ENCODE measurements around the gene TMEM94.
"Not testable (repeated sequence)": the region's sequence is repeated elsewhere in the genome, so short reads cannot be mapped to it uniquely, and the experiment has no call there.

TMEM94 gene

GRCh38 chr17:75476752-75477489 is 20.5 kb downstream of the TMEM94 start:
- DNase-seq (ENCODE audit: low spot score), result no peak

- DNase-seq (ENCODE audit: low spot score), result not testable (repeated sequence)
These were observed 21.0 kb downstream of the TMEM94 start for GRCh38 chr17:75477490-75477862.

GRCh38 chr17:75478508-75478907 is 22.1 kb downstream of the TMEM94 start:
- no peak for DNase-seq (ENCODE audit: low spot score)

DNA sequence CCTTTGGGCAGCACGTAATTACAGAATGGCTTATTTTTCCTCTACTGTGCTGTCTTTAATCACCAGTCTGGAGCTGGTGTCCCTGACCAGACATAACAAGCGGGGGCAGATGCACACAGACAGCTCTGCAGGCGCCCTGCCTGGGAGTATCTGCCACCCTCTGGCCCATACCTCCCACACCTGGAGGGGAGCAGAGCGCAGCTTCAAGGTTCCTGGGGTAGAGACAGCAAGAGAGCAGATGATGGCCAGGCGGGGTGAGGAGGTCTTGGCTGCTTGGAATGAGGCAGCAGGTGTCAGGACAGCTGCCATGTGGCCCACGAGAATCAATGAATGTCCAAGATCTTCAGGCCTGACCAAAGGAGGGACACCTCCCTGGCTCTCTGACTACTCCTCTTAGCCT is 23.8 kb downstream of the TMEM94 start:
- DNase-seq (ENCODE audit: low spot score), result no peak

DNA sequence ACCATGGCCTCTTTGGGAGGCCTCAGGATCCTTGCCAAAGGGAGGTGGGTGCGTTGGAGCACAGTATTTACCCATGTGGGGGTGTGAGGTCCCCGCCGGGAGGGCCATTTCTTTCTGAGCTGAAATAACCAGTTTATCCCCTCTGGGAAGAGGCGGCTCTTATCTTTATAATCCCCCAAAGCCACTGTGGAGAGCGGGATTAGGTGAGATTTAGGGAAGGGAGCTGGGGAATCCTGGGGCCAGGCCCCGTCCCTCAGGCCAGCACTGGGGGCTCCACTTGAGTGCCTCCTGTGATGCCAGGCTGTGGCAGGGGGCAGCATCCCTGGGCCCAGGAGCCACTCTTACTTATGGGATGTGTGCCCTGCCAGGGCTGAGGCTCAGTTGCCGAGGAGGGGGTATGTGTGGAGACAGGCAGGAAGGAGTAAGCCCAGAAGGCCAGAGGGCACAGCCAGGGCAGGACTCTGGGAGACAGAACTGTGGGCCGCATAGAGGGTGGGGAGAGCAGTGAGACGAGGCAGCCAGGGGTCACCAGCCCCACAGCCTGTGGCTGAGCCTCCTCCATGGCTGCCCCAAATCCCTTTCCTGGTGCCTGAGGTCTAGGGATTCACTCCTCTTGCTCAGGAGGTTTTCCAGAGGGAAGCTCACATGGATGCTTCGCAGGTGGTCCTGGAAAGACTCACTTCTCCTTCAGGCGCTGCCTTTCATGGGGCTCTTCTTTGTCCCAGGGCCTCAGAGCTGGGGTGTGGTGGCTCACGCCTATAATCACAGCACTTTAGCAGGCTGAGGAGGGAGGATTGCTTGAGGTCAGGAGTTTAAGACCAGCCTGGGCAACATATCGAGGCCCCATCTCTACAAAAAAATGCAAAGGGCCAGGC is 25.0 kb downstream of the TMEM94 start:
- no peak for DNase-seq (ENCODE audit: low spot score)

DNA sequence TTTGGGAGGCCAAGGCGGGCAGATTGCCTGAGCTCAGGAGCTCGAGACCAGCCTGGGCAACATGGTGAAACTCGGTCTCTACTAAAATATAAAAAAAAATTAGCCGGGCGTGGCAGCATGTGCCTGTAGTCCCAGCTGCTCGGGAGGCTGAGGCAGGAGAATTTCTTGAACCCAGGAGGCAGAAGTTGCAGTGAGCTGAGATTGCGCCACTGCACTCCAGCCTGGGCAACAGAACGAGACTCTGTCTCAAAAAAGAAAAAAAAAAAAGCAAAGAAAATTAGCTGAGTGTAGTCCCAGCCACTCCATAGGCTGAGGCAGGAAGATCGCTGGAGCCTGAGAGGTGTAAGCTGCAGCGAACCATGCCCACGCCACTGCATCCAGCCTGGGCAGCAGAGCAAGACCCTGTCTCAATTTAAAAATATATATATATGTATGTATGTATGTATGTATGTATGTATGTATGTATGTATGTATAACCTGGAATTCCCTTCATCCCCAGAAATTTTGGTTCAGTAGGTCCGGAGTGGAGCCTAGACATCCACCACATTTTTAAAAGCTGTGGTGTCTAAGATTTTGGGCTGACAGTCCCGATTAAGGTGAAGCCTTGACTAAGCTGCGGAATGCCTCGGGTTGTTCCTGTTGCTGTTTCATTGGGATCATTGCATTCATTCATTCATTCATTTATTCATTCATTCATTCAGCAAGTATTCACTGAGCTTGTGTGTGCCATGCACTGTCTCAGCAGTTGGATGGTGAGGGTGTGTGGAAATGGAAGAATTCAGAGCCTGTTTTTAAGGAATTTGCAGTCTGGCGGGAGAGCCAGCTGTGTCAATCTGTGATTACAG is 25.9 kb downstream of the TMEM94 start:
- no peak for DNase-seq (ENCODE audit: low spot score)

- no peak for DNase-seq (ENCODE audit: low spot score)
These were observed 29.3 kb downstream of the TMEM94 start for GRCh38 chr17:75485688-75486087.

DNA sequence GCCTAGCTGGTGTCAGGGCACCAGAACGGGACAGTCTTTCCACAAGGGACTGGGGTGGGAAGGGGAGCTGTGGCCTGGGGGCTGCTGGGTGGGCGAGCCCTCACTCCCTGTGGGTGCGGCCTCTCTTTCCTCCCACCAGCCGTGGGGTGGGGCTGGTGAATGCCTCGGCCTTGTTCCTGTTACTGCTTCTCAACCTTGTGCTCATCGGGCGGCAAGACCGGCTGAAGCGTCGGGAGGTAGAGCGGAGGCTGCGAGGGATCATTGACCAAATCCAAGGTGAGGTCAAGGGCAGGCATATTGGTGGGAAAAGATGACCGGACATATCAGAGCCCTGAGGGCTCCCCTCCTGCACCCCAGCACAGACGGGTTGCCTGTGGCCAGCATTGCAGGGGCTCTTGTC is 29.7 kb downstream of the TMEM94 start:
- no peak for DNase-seq (ENCODE audit: low spot score)

GRCh38 chr17:75486951-75487350 is 30.5 kb downstream of the TMEM94 start:
- DNase-seq (ENCODE audit: low spot score), result no peak

DNA sequence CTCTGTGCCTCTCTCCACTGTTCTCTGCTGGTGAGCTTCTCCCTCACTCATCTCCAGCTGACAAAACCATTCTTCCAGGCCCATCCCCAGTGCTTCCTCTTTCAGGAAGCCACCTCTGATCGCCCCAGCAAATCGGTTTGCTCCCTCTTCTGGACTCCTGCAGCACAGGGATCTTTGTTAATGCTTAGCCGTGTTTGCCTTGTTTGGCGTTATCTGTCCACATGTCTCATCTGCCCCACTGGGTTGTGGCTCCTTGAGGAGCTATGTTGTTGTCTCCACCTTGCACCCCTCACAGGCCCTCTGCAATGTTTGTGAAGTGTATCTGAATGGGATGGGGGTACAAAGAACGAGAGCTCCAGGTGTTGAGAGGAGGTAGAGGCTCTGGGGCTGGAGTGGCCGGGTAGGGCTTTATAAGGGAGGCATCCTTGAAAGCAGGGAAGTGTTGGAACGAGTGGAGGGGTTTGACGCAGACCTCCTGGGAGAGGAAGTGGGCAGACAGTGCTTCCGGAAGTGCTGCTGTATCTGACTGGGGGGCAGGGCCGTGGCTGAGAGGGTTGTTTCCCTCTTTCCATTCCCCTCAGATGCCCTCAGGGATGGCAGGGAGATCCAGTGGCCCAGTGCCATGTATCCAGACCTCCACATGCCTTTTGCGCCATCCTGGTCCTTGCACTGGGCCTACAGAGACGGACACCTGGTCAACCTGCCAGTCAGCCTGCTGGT is 31.1 kb downstream of the TMEM94 start:
- DNase-seq (ENCODE audit: low spot score), result no peak

DNA sequence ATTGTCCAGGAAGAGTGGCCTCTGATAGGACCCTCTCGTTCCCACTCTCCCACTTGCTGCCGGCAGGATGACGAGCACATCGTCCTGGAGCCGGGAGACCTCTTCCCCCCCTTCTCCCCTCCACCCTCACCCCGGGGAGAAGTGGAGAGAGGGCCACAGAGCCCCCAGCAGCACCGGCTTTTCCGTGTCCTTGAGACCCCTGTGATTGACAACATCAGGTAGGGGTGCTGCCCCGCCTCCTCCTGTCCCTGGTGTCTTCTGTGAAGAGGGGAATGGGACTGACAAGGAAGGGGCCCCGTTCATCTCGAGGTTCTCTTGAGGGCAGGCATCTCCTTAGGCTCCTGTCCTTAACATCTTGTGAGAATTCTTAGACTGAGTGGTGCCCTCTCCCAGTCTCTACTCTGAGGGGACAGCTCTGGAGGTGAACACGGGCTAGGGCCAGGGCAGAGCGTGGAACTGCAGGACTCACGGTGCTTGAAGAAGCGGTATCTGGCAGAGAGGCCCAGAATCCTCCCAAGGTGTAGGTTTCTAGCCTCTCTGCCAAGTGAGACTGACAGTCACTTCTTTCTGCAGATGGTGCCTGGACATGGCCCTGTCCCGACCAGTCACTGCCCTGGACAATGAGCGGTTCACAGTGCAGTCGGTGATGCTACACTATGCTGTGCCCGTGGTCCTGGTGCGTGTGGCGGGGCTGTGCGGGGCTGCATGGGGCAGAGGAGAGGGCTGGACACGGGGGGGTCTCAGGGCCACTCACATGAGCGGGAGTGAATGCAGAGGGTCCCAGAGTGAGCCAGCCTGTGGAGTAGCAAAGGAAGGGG is 32.5 kb downstream of the TMEM94 start:
- DNase-seq (ENCODE audit: low spot score), result no peak

DNA sequence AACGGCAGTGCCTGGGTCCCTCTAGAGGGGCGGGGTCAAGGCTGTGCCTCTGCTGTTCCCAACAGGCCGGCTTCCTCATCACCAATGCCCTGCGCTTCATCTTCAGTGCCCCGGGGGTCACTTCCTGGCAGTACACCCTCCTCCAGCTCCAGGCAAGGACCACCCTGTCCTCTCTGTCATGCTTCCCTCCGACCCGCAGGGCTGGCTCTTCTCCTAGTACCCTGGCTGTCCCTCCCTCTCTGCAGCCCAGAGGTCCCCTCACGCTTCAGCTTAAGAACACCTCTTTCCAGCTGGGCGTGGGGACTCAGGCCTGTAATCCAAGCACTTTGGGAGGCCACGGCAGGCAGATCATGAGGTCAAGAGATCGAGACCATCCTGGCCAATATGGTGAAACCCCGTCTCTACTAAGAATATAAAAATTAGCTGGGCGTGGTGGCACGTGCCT is 33.1 kb downstream of the TMEM94 start:
- no peak for DNase-seq (ENCODE audit: low spot score)

GRCh38 chr17:75490173-75490743 is 33.8 kb downstream of the TMEM94 start:
- no peak for DNase-seq (ENCODE audit: low spot score)

- DNase-seq (ENCODE audit: low spot score), result no peak
These were observed 34.7 kb downstream of the TMEM94 start for GRCh38 chr17:75490953-75491649.

GRCh38 chr17:75491680-75492079 is 35.2 kb downstream of the TMEM94 start:
- no peak for DNase-seq (ENCODE audit: low spot score)

GRCh38 chr17:75492555-75493168 is 36.2 kb downstream of the TMEM94 start:
- DNase-seq (ENCODE audit: low spot score), result no peak

- no peak for DNase-seq (ENCODE audit: low spot score)
These were observed 37.2 kb downstream of the TMEM94 start for GRCh38 chr17:75493476-75494129.

DNA sequence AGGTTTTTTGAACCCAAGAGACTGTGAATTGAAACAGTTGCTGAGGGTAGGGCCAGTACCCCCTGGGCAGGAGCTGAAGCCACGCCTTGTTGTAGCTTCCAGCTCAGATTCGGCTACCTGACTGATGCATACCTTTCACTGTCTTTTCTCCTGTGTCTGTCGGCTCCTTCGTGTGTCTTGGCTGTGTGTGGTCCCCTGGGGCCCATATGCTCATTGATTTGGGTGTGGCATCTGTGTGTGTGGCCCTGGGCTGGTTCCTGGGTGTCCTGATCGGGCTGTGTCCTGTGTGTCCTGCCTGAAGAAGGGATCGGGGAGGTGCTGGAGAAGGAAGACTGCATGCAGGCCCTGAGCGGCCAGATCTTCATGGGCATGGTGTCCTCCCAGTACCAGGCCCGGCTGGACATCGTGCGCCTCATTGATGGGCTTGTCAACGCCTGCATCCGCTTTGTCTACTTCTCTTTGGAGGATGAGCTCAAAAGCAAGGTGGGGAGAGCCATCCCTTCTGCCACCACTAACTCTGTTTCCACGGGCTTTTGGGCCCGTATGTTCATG is 38.0 kb downstream of the TMEM94 start:
- DNase-seq (ENCODE audit: low spot score), result no peak

DNA sequence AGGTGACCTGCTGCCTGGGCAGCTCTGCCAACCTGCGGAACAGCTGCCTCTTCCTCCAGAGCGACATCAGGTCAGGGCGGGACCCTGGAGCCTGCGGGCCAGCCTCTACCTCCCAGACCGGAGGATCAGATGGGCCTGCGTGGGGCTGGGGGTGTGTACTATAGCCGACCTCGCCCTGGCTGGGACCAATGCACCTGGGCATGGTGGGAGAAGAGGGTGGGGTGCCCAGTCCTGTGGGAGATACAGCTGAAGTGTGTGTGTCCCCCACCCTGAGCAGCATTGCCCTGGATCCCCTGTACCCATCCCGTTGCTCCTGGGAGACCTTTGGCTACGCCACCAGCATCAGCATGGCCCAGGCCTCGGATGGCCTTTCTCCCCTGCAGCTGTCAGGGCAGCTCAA is 39.6 kb downstream of the TMEM94 start:
- DNase-seq (ENCODE audit: low spot score), result no peak

All from RKO (cell line).